Measurements from ENCODE around the gene EEPD1.

- TF ChIP-seq BHLHE40 (IDR thresholded peaks at IDR 0.05; ENCODE audit: borderline replicate concordance) (no peak), SP1 (IDR thresholded peaks at IDR 0.05) (no peak), FOXM1 (IDR thresholded peaks at IDR 0.05; ENCODE audit: borderline replicate concordance) (no peak), HDGF (IDR thresholded peaks at IDR 0.05; ENCODE audit: borderline replicate concordance) (no peak), SUZ12 (IDR thresholded peaks at IDR 0.05) (no peak), FOXA1 (IDR thresholded peaks at IDR 0.05) (no peak), CTBP1 (IDR thresholded peaks at IDR 0.05; ENCODE audit: borderline replicate concordance) (no peak), ARNT (IDR thresholded peaks at IDR 0.05) (no peak), ELF4 (IDR thresholded peaks at IDR 0.05) (no peak), L3MBTL2 (conservative IDR thresholded peaks at IDR 0.05) (no peak), FOXK2 (IDR thresholded peaks at IDR 0.05) (no peak)
- TF ChIP-seq, protein P1, sequence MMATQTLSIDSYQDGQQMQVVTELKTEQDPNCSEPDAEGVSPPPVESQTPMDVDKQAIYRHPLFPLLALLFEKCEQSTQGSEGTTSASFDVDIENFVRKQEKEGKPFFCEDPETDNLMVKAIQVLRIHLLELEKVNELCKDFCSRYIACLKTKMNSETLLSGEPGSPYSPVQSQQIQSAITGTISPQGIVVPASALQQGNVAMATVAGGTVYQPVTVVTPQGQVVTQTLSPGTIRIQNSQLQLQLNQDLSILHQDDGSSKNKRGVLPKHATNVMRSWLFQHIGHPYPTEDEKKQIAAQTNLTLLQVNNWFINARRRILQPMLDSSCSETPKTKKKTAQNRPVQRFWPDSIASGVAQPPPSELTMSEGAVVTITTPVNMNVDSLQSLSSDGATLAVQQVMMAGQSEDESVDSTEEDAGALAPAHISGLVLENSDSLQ (IDR thresholded peaks at IDR 0.05) = no peak
Observed at GRCh38 chr7:36313607-36314006, 160.6 kb downstream of the EEPD1 start.

All from HEK293T (cell line).